ENCODE measurements around the gene LOC128125822.
A peak's percentile ranks its signal among the peaks of the same experiment; 100 is the strongest.
"Not testable (repeated sequence)": the region's sequence is repeated elsewhere in the genome, so short reads cannot be mapped to it uniquely, and the experiment has no call there.

Gene LOC128125822

GRCh38 chr6:63572044-63572746 is at the start of gene LOC128125822, which contains the start of gene PTP4A1:
TSS of gene LOC128125822 (plus strand) at chr6:63572480.
TSS of gene PTP4A1 (plus strand) at chr6:63572480. CDS start at chr6:63576881, 4,401 bp downstream.
- peak; percentile 95 for DNase-seq

GRCh38 chr6:63522911-63523287 is 49.4 kb upstream of the LOC128125822 start:
- DNase-seq = not testable (repeated sequence)

GRCh38 chr6:63523630-63524029 is 48.6 kb upstream of the LOC128125822 start:
- DNase-seq = no peak

- DNase-seq = no peak
These were observed 46.9 kb upstream of the LOC128125822 start for GRCh38 chr6:63525186-63525878.

- DNase-seq = no peak
These were observed 45.3 kb upstream of the LOC128125822 start for GRCh38 chr6:63526931-63527330.

GRCh38 chr6:63527658-63528514 is 44.4 kb upstream of the LOC128125822 start:
- no peak for DNase-seq

- no peak for DNase-seq
These were observed 42.8 kb upstream of the LOC128125822 start for GRCh38 chr6:63529498-63529897.

GRCh38 chr6:63530182-63530581 is 42.1 kb upstream of the LOC128125822 start:
- DNase-seq = no peak

GRCh38 chr6:63530991-63531390 is 41.3 kb upstream of the LOC128125822 start:
- no peak for DNase-seq

GRCh38 chr6:63533026-63533425 is 39.3 kb upstream of the LOC128125822 start:
- DNase-seq = no peak

- DNase-seq = no peak
These were observed 38.3 kb upstream of the LOC128125822 start for GRCh38 chr6:63533952-63534351.

- no peak for DNase-seq
These were observed 34.9 kb upstream of the LOC128125822 start for GRCh38 chr6:63537201-63537958.

GRCh38 chr6:63537959-63538300 is 34.4 kb upstream of the LOC128125822 start:
- DNase-seq = no peak

GRCh38 chr6:63538550-63538949 is 33.7 kb upstream of the LOC128125822 start:
- DNase-seq = no peak

GRCh38 chr6:63543001-63543400 is 29.3 kb upstream of the LOC128125822 start:
- no peak for DNase-seq

GRCh38 chr6:63543982-63544381 is 28.3 kb upstream of the LOC128125822 start:
- no peak for DNase-seq

GRCh38 chr6:63546236-63546635 is 26.0 kb upstream of the LOC128125822 start:
- no peak for DNase-seq

GRCh38 chr6:63546697-63547096 is 25.6 kb upstream of the LOC128125822 start:
- no peak for DNase-seq

GRCh38 chr6:63549076-63549475 is 23.2 kb upstream of the LOC128125822 start:
- DNase-seq = no peak

GRCh38 chr6:63553208-63553607 is 19.1 kb upstream of the LOC128125822 start:
- no peak for DNase-seq

GRCh38 chr6:63553900-63554299 is 18.4 kb upstream of the LOC128125822 start:
- no peak for DNase-seq

- no peak for DNase-seq
These were observed 17.5 kb upstream of the LOC128125822 start for GRCh38 chr6:63554782-63555181.

GRCh38 chr6:63556369-63556768 is 15.9 kb upstream of the LOC128125822 start:
- DNase-seq = no peak

Data from NCI-H2171 (cell line).